Parietal lobe (tissue), 1 donor: ENCODE data around the gene ELL2. TPM values are rescaled to one million over a fixed set of nuclear protein-coding genes. Genes with fewer than 3 reads are reported as not detected.

Experiments used
- total RNA-seq: library from RNA; depleted of rRNA; stranded (reverse); fragments of >200 nt; gene quantifications from one replicate; pipeline ENCODE4 v1.2.3, GENCODE V29; 2014

ELL2 gene
- 42.9 TPM for total RNA-seq

GRCh38 chr5:95961617-95962474 lies at the start of gene ELL2:
ELL2 (minus strand) TSS chr5:95961851; CDS start chr5:95961721, 130 bp downstream.

Other genes with a start within 250 kb of the ELL2 start
- 198 TPM for gene RHOBTB3, start 230.5 kb downstream of the ELL2 start, total RNA-seq
- gene GLRX, start 139.1 kb downstream of the ELL2 start, total RNA-seq, result 18.8 TPM